Iris pigment epithelial cell (primary cell): ENCODE data around the gene SART1.

Source experiments
- DNase-seq: peaks from one replicate; pipeline ENCODE4 v3.0.0-alpha.2; 2011; ENCODE audit warnings: low read depth

The SART1 gene

GRCh38 chr11:65961267-65962140 lies at the start of gene SART1:
SART1 (plus strand) TSS chr11:65961734; CDS start chr11:65961781, 47 bp downstream.
- peak; percentile 97 for DNase-seq

- peak; percentile 86 for DNase-seq
These were observed 48.7 kb upstream of the SART1 start for GRCh38 chr11:65912845-65913244.

- DNase-seq, result no peak
These were observed 46.3 kb upstream of the SART1 start for GRCh38 chr11:65915101-65915820.

- DNase-seq, result peak; percentile 98
These were observed 45.7 kb upstream of the SART1 start for GRCh38 chr11:65915821-65916251.

- no peak for DNase-seq
These were observed 45.1 kb upstream of the SART1 start for GRCh38 chr11:65916391-65916790.

- no peak for DNase-seq
These were observed 44.5 kb upstream of the SART1 start for GRCh38 chr11:65917077-65917433.

- DNase-seq, result no peak
These were observed 43.9 kb upstream of the SART1 start for GRCh38 chr11:65917434-65918210.

GRCh38 chr11:65918211-65919140 lies 43.1 kb upstream of the SART1 start, which contains the start of gene C11orf68:
C11orf68 (minus strand) TSS chr11:65919062; CDS start chr11:65919031, 31 bp downstream.
- peak; percentile 44 for DNase-seq

GRCh38 chr11:65919141-65919572 lies 42.4 kb upstream of the SART1 start, which contains the start of gene DRAP1:
DRAP1 (plus strand) TSS chr11:65919426; CDS start chr11:65919502, 76 bp downstream.
- DNase-seq, result peak; percentile 99

- no peak for DNase-seq
These were observed 41.8 kb upstream of the SART1 start for GRCh38 chr11:65919573-65920371.

GRCh38 chr11:65920372-65920802 lies 41.1 kb upstream of the SART1 start:
- no peak for DNase-seq

GRCh38 chr11:65921033-65921555 lies 40.4 kb upstream of the SART1 start:
- DNase-seq, result no peak

- DNase-seq, result no peak
These were observed 39.7 kb upstream of the SART1 start for GRCh38 chr11:65921876-65922275.

GRCh38 chr11:65922565-65922964 lies 39.0 kb upstream of the SART1 start:
- no peak for DNase-seq

- DNase-seq, result no peak
These were observed 36.1 kb upstream of the SART1 start for GRCh38 chr11:65925397-65925796.

- peak; percentile 31 for DNase-seq
These were observed 33.6 kb upstream of the SART1 start for GRCh38 chr11:65927904-65928397.

- no peak for DNase-seq
These were observed 32.9 kb upstream of the SART1 start for GRCh38 chr11:65928667-65929066.

- DNase-seq, result no peak
These were observed 29.6 kb upstream of the SART1 start for GRCh38 chr11:65931773-65932557.

GRCh38 chr11:65932558-65932919 lies 29.0 kb upstream of the SART1 start:
- peak; percentile 18 for DNase-seq
